ENCODE results near the gene TPST2.

GRCh38 chr22:26564672-26565071, 25.3 kb downstream of the TPST2 start:
- TF ChIP-seq CTCF (IDR thresholded peaks at IDR 0.05), result no peak
- TF ChIP-seq POLR2A (IDR thresholded peaks at IDR 0.05), result no peak

Measured in esophagus squamous epithelium (tissue), 4 donors.